Activated naive CD4-positive, alpha-beta T cell treated with anti-CD3 and anti-CD28 coated beads, Interleukin-2, amount 10 ng/mL, durations not matched to agents 7 days and 5 days (primary cell): ENCODE measurements around the gene PPP1R37.

Experiments
- CTCF ChIA-PET: fragments of 350-600 bp; sonication (Branson Sonifier 250); formaldehyde crosslinking; loops from one replicate; lab custom pipeline; 2021; ENCODE audit warnings: antibody characterized with exemption; lab: Charles Lee
- DNase-seq: peaks from one replicate; pipeline ENCODE4 v3.0.0-alpha.2; 2020
- H3K27ac Mint-ChIP-seq: one replicate; pipeline ENCODE4 v1.8.0; 2021; ENCODE audit warnings: mild to moderate bottlenecking, moderate library complexity, mixed read lengths
- H3K27me3 Mint-ChIP-seq: one replicate; pipeline ENCODE4 v1.8.0; 2021; ENCODE audit warnings: mild to moderate bottlenecking, mixed read lengths
- H3K36me3 Mint-ChIP-seq: one replicate; pipeline ENCODE4 v1.8.0; 2021; ENCODE audit warnings: mixed read lengths
- H3K4me1 Mint-ChIP-seq: one replicate; pipeline ENCODE4 v1.8.0; 2021; ENCODE audit warnings: mixed read lengths
- H3K4me3 Mint-ChIP-seq: one replicate; pipeline ENCODE4 v1.8.0; 2021; ENCODE audit warnings: mild to moderate bottlenecking, moderate library complexity, mixed read lengths
- H3K9me3 Mint-ChIP-seq: one replicate; pipeline ENCODE4 v1.8.0; 2021; ENCODE audit warnings: mixed read lengths

The PPP1R37 gene

GRCh38 chr19:45076851-45077730, 15.9 kb upstream of the PPP1R37 start:
- peak overlapping the region; percentile 84 for H3K27ac Mint-ChIP-seq
- CTCF ChIA-PET, result interaction anchor here (1.3 kb wide), 1 partner anchor 38 kb away, joined by 3 read pairs; the partner anchor contains the start of gene CLASRP
- no peaks in the 10 kb centered on the region for H3K27me3 Mint-ChIP-seq
- H3K4me3 Mint-ChIP-seq, result peak overlapping the region; percentile 76
- no peaks in the 10 kb centered on the region for H3K9me3 Mint-ChIP-seq
- no peak for DNase-seq
- peaks cover 13% of the 10 kb centered on the region for H3K36me3 Mint-ChIP-seq
- H3K4me1 Mint-ChIP-seq, result peaks cover 58% of the 10 kb centered on the region

- DNase-seq, result no peak
- Mint-ChIP-seq H3K27me3 (no peaks in the 10 kb centered on the region), H3K9me3 (no peaks in the 10 kb centered on the region), H3K4me3 (peak overlapping the region; percentile 95), H3K36me3 (peaks cover 17% of the 10 kb centered on the region), H3K27ac (peak overlapping the region; percentile 54), H3K4me1 (peaks cover 62% of the 10 kb centered on the region)
- CTCF ChIA-PET, result interaction anchor here (0.9 to 1.4 kb wide), 2 partner anchors 9 to 171 kb away, joined by 3 to 4 read pairs; no protein-coding TSS in a partner anchor
Measured at GRCh38 chr19:45078390-45079062, 14.5 kb upstream of the PPP1R37 start.

GRCh38 chr19:45079063-45079910, 13.7 kb upstream of the PPP1R37 start, which contains the start of gene GEMIN7:
Gene GEMIN7, plus strand, starts transcription at chr19:45079260. Its CDS starts 10,855 bp downstream, at chr19:45090115.
- peaks cover 62% of the 10 kb centered on the region for H3K4me1 Mint-ChIP-seq
- H3K9me3 Mint-ChIP-seq, result no peaks in the 10 kb centered on the region
- DNase-seq, result peak; percentile 79
- H3K4me3 Mint-ChIP-seq, result peak within 1 kb of the TSS; percentile 95
- CTCF ChIA-PET, result interaction anchor here (0.9 to 1.4 kb wide), 4 partner anchors 8 to 170 kb away, joined by 3 to 6 read pairs (median 4); no protein-coding TSS in a partner anchor
- H3K27me3 Mint-ChIP-seq, result no peaks in the 10 kb centered on the region
- H3K27ac Mint-ChIP-seq, result peak within 1 kb of the TSS; percentile 87
- peaks cover 17% of the 10 kb centered on the region for H3K36me3 Mint-ChIP-seq

- Mint-ChIP-seq H3K4me3 (peak overlapping the region; percentile 95), H3K27me3 (no peaks in the 10 kb centered on the region), H3K36me3 (peaks cover 17% of the 10 kb centered on the region), H3K9me3 (no peaks in the 10 kb centered on the region), H3K27ac (peak overlapping the region; percentile 87), H3K4me1 (peaks cover 56% of the 10 kb centered on the region)
- CTCF ChIA-PET, result interaction anchor here (1.1 to 1.4 kb wide), 3 partner anchors 10 to 170 kb away, joined by 3 to 6 read pairs (median 4); no protein-coding TSS in a partner anchor
- DNase-seq, result no peak
Measured at GRCh38 chr19:45079911-45080370, 13.0 kb upstream of the PPP1R37 start.

- no peaks in the 10 kb centered on the region for H3K9me3 Mint-ChIP-seq
- no peaks in the 10 kb centered on the region for H3K27me3 Mint-ChIP-seq
- DNase-seq, result no peak
- peak overlapping the region; percentile 51 for H3K27ac Mint-ChIP-seq
- H3K4me3 Mint-ChIP-seq, result peak overlapping the region; percentile 4
- peaks cover 24% of the 10 kb centered on the region for H3K36me3 Mint-ChIP-seq
- CTCF ChIA-PET, result no interaction called here
- peaks cover 58% of the 10 kb centered on the region for H3K4me1 Mint-ChIP-seq
Measured at GRCh38 chr19:45082170-45082569, 10.8 kb upstream of the PPP1R37 start.

GRCh38 chr19:45086480-45086879, 6.5 kb upstream of the PPP1R37 start:
- H3K4me1 Mint-ChIP-seq, result peaks cover 49% of the 10 kb centered on the region
- H3K27ac Mint-ChIP-seq, result peak overlapping the region; percentile 72
- H3K36me3 Mint-ChIP-seq, result peaks cover 40% of the 10 kb centered on the region
- CTCF ChIA-PET, result no interaction called here
- no peak overlapping the region for H3K4me3 Mint-ChIP-seq
- H3K27me3 Mint-ChIP-seq, result no peaks in the 10 kb centered on the region
- DNase-seq, result no peak
- peaks cover 3% of the 10 kb centered on the region for H3K9me3 Mint-ChIP-seq

GRCh38 chr19:45087531-45087930, 5.4 kb upstream of the PPP1R37 start:
- peak; percentile 73 for DNase-seq
- Mint-ChIP-seq H3K27ac (peak overlapping the region; percentile 92), H3K4me3 (peak overlapping the region; percentile 19), H3K4me1 (peaks cover 47% of the 10 kb centered on the region), H3K36me3 (peaks cover 34% of the 10 kb centered on the region), H3K27me3 (no peaks in the 10 kb centered on the region), H3K9me3 (peaks cover 3% of the 10 kb centered on the region)
- CTCF ChIA-PET, result interaction anchor here (0.9 kb wide), 1 partner anchor 8 kb away, joined by 3 read pairs; the partner anchor contains the start of gene GEMIN7

GRCh38 chr19:45090034-45090433, 2.9 kb upstream of the PPP1R37 start:
- DNase-seq, result no peak
- CTCF ChIA-PET, result interaction anchor here (0.8 to 2.0 kb wide), 3 partner anchors 8 to 30 kb away, joined by 3 to 6 read pairs (median 4); no protein-coding TSS in a partner anchor
- peaks cover 3% of the 10 kb centered on the region for H3K9me3 Mint-ChIP-seq
- H3K27ac Mint-ChIP-seq, result no peak overlapping the region
- peaks cover 70% of the 10 kb centered on the region for H3K4me1 Mint-ChIP-seq
- no peaks in the 10 kb centered on the region for H3K27me3 Mint-ChIP-seq
- no peak overlapping the region for H3K4me3 Mint-ChIP-seq
- peaks cover 43% of the 10 kb centered on the region for H3K36me3 Mint-ChIP-seq

GRCh38 chr19:45090606-45091005, 2.4 kb upstream of the PPP1R37 start:
- CTCF ChIA-PET, result interaction anchor here (0.8 to 2.0 kb wide), 2 partner anchors 11 to 31 kb away, joined by 3 to 6 read pairs; no protein-coding TSS in a partner anchor
- Mint-ChIP-seq H3K4me3 (no peak overlapping the region), H3K9me3 (peaks cover 3% of the 10 kb centered on the region), H3K27ac (no peak overlapping the region), H3K4me1 (peaks cover 66% of the 10 kb centered on the region), H3K36me3 (peaks cover 39% of the 10 kb centered on the region), H3K27me3 (no peaks in the 10 kb centered on the region)
- DNase-seq, result no peak

GRCh38 chr19:45091031-45091923, 1.7 kb upstream of the PPP1R37 start:
- DNase-seq, result peak; percentile 97
- peak overlapping the region; percentile 91 for H3K4me3 Mint-ChIP-seq
- no peaks in the 10 kb centered on the region for H3K27me3 Mint-ChIP-seq
- H3K9me3 Mint-ChIP-seq, result peaks cover 3% of the 10 kb centered on the region
- peak overlapping the region; percentile 97 for H3K27ac Mint-ChIP-seq
- H3K36me3 Mint-ChIP-seq, result peaks cover 37% of the 10 kb centered on the region
- H3K4me1 Mint-ChIP-seq, result peaks cover 70% of the 10 kb centered on the region
- CTCF ChIA-PET, result interaction anchor here (0.6 to 2.1 kb wide), 3 partner anchors 12 to 35 kb away, joined by 4 to 14 read pairs (median 6); no protein-coding TSS in a partner anchor

- peaks cover 27% of the 10 kb centered on the region for H3K36me3 Mint-ChIP-seq
- no peak for DNase-seq
- CTCF ChIA-PET, result no interaction called here
- peaks cover 70% of the 10 kb centered on the region for H3K4me1 Mint-ChIP-seq
- H3K4me3 Mint-ChIP-seq, result peak overlapping the region; percentile 91
- peaks cover 3% of the 10 kb centered on the region for H3K9me3 Mint-ChIP-seq
- no peaks in the 10 kb centered on the region for H3K27me3 Mint-ChIP-seq
- H3K27ac Mint-ChIP-seq, result peak overlapping the region; percentile 70
Measured at GRCh38 chr19:45094137-45094536, 1.2 kb downstream of the PPP1R37 start.

- Mint-ChIP-seq H3K27ac (peak overlapping the region; percentile 16), H3K9me3 (peaks cover 3% of the 10 kb centered on the region), H3K4me1 (peaks cover 70% of the 10 kb centered on the region), H3K36me3 (peaks cover 25% of the 10 kb centered on the region), H3K27me3 (no peaks in the 10 kb centered on the region), H3K4me3 (peak overlapping the region; percentile 91)
- CTCF ChIA-PET, result no interaction called here
- no peak for DNase-seq
Measured at GRCh38 chr19:45094707-45095106, 1.7 kb downstream of the PPP1R37 start.
